Frontal cortex (tissue), 4 donors: Measurements from ENCODE around the gene GALNT14. TPM values are rescaled to one million over a fixed set of nuclear protein-coding genes. Genes with fewer than 3 reads are reported as not detected.
"Not testable (repeated sequence)": the region's sequence is repeated elsewhere in the genome, so short reads cannot be mapped to it uniquely, and the experiment has no call there.

Source experiments
- DNase-seq, 2 donors: peaks; one replicate each; pipeline ENCODE4 v3.0.0; 2012; ENCODE audit warnings: low spot score in 2 of 2
- FAIRE-seq: peaks from 2 replicates; lab custom pipeline; 2012; peaks lifted over from hg19 to GRCh38; lab: Jason Lieb, UNC
- total RNA-seq: library from RNA; depleted of rRNA; stranded (reverse); fragments of >200 nt; gene quantifications from one replicate; pipeline ENCODE4 v1.2.3, GENCODE V29; 2014
- donor health status: control.
- donor health status: control.
- donor health status: control.

GALNT14 gene
- 10.2 TPM for total RNA-seq

GRCh38 chr2:31138037-31138962 is at the start of gene GALNT14:
Gene GALNT14 (minus strand): TSS chr2:31138440. CDS start chr2:31138086, 354 bp downstream.
- DNase-seq = peak; percentile 77 to 79
- FAIRE-seq = no peak

GRCh38 chr2:31187166-31187565 is 48.9 kb upstream of the GALNT14 start:
- FAIRE-seq (no peak), DNase-seq (no peak)

- DNase-seq, FAIRE-seq: not testable (repeated sequence)
These were observed 45.7 kb upstream of the GALNT14 start for GRCh38 chr2:31183973-31184372.

GRCh38 chr2:31176742-31177141 is 38.5 kb upstream of the GALNT14 start:
- FAIRE-seq = no peak
- DNase-seq = no peak

- no peak for FAIRE-seq
- no peak for DNase-seq
These were observed 32.9 kb upstream of the GALNT14 start for GRCh38 chr2:31171142-31171541.

- peak; percentile 44 to 76 for DNase-seq
- no peak for FAIRE-seq
These were observed 31.9 kb upstream of the GALNT14 start for GRCh38 chr2:31170071-31170698.

- DNase-seq (no peak), FAIRE-seq (no peak)
These were observed 30.1 kb upstream of the GALNT14 start for GRCh38 chr2:31168291-31168690.

GRCh38 chr2:31166925-31167324 is 28.7 kb upstream of the GALNT14 start:
- FAIRE-seq (no peak), DNase-seq (no peak)

GRCh38 chr2:31163011-31163539 is 24.8 kb upstream of the GALNT14 start:
- DNase-seq (no peak), FAIRE-seq (no peak)

GRCh38 chr2:31161637-31162036 is 23.4 kb upstream of the GALNT14 start:
- DNase-seq (no peak), FAIRE-seq (no peak)

- no peak for FAIRE-seq
- DNase-seq = no peak
These were observed 13.3 kb upstream of the GALNT14 start for GRCh38 chr2:31151501-31151900.

GRCh38 chr2:31150120-31150670 is 12.0 kb upstream of the GALNT14 start:
- DNase-seq = no peak
- FAIRE-seq = no peak

GRCh38 chr2:31148514-31148913 is 10.3 kb upstream of the GALNT14 start:
- no peak for FAIRE-seq

GRCh38 chr2:31147645-31148044 is 9.4 kb upstream of the GALNT14 start:
- DNase-seq (no peak), FAIRE-seq (no peak)

More at GRCh38 chr2:31148514-31148913, 10.3 kb upstream of the GALNT14 start:
- no peak for DNase-seq

GRCh38 chr2:31142110-31142509 is 3.9 kb upstream of the GALNT14 start:
- DNase-seq (no peak), FAIRE-seq (no peak)

- no peak for DNase-seq
- no peak for FAIRE-seq
These were observed 3.3 kb upstream of the GALNT14 start for GRCh38 chr2:31141443-31142085.

GRCh38 chr2:31140151-31140550 is 1.9 kb upstream of the GALNT14 start:
- DNase-seq = no peak

GRCh38 chr2:31139671-31140070 is 1.4 kb upstream of the GALNT14 start:
- FAIRE-seq (no peak), DNase-seq (no peak)

More at GRCh38 chr2:31140151-31140550, 1.9 kb upstream of the GALNT14 start:
- no peak for FAIRE-seq

- peak; percentile 37 to 44 for DNase-seq
- FAIRE-seq = no peak
These were observed 816 bp downstream of the GALNT14 start for GRCh38 chr2:31137211-31138036.
